Esophagus muscularis mucosa (tissue), 4 donors: ENCODE results near the gene SHPK.

ENCODE experiments used
- EP300 ChIP-seq: sonication (generic); formaldehyde crosslinking; IDR thresholded peaks from one replicate; pipeline ENCODE4 v1.6.1; 2017; ENCODE audit warnings: antibody characterized with exemption
- POLR2A ChIP-seq: fragments of 450-650 bp; IDR thresholded peaks from one replicate; pipeline ENCODE4 v1.6.1; 2017; ENCODE audit warnings: antibody characterized with exemption, moderate library complexity, mild to moderate bottlenecking, low read depth
- POLR2AphosphoS5 ChIP-seq, 2 donors: sonication (generic); formaldehyde crosslinking; IDR thresholded peaks; one replicate each; pipeline ENCODE4 v1.6.1; 2017; ENCODE audit warnings: antibody characterized with exemption in 2 of 2
- TF ChIP-seq, protein P1 (sequence below), 3 experiments: fragments of 200-600 bp in 2 of 3; fragments of 450-650 bp in 1 of 3; sonication (generic) in 2 of 3; IDR thresholded peaks; one replicate each; pipeline ENCODE4 v1.5.1; 2017 to 2019; ENCODE audit warnings: antibody characterized with exemption in 3 of 3, mild to moderate bottlenecking in 2 of 3, moderate library complexity in 1 of 3

DNA sequence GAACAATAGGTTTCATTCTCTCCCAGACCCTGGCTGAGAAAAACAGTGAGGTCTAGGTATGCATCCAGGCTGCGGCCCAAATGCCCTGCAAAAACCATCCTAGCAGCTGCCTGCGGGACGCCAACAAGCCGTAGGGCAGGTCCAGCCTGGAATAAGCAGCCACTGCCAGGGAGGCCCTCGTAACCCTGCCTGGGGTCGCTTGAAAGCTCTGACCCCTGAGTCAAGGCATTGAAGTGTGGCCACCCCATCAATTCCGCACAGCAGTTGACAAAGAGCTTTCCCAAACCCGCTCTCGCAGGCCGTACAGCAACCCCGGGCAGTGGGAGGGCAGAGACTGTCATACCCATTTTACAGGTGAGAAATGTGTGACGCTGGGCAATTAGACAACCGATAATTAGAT is 38.0 kb downstream of the SHPK start:
- TF ChIP-seq, protein P1, sequence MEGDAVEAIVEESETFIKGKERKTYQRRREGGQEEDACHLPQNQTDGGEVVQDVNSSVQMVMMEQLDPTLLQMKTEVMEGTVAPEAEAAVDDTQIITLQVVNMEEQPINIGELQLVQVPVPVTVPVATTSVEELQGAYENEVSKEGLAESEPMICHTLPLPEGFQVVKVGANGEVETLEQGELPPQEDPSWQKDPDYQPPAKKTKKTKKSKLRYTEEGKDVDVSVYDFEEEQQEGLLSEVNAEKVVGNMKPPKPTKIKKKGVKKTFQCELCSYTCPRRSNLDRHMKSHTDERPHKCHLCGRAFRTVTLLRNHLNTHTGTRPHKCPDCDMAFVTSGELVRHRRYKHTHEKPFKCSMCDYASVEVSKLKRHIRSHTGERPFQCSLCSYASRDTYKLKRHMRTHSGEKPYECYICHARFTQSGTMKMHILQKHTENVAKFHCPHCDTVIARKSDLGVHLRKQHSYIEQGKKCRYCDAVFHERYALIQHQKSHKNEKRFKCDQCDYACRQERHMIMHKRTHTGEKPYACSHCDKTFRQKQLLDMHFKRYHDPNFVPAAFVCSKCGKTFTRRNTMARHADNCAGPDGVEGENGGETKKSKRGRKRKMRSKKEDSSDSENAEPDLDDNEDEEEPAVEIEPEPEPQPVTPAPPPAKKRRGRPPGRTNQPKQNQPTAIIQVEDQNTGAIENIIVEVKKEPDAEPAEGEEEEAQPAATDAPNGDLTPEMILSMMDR (IDR thresholded peaks at IDR 0.05), result no peak
- no peak for TF ChIP-seq POLR2A
- no peak for TF ChIP-seq POLR2AphosphoS5 (IDR thresholded peaks at IDR 0.05)
- no peak for TF ChIP-seq EP300
